Measurements from ENCODE around the gene PEPD. TPM values are rescaled to one million over a fixed set of nuclear protein-coding genes. Genes with fewer than 3 reads are reported as not detected.

The PEPD gene
- total RNA-seq, 1 experiment from 2014 or later = 18.3 TPM

- no peaks in the 10 kb centered on the region for H3K9me3 Mint-ChIP-seq (ENCODE audit: unreplicated experiment)
- DNase-seq (ENCODE audit: unreplicated experiment) = no peak
- no peak overlapping the region for H3K4me3 Mint-ChIP-seq (ENCODE audit: unreplicated experiment)
- peaks cover 6% of the 10 kb centered on the region for H3K36me3 Mint-ChIP-seq (ENCODE audit: insufficient read depth, unreplicated experiment)
- POLR2A ChIA-PET = interaction anchor here (4.7 to 5.8 kb wide), 3 partner anchors 27 to 45 kb away, joined by 33 to 59 read pairs (median 37); partner anchors contain the start of genes CEBPA and CEBPG
- intact Hi-C loops (cut with micrococcal nuclease) = no loop called here
- BruUV-seq (replicated peaks) = no TSS peak
- H3K27ac Mint-ChIP-seq (ENCODE audit: low read depth, unreplicated experiment) = no peak overlapping the region
- no peak for TF ChIP-seq CTCF (IDR thresholded peaks at IDR 0.05; ENCODE audit: unreplicated experiment)
- no peaks in the 10 kb centered on the region for H3K27me3 Mint-ChIP-seq (ENCODE audit: insufficient read depth, unreplicated experiment)
- CTCF ChIA-PET = interaction anchor here (1.6 kb wide), 1 partner anchor 32 kb away, joined by 3 read pairs; no protein-coding TSS in a partner anchor
- H3K4me1 Mint-ChIP-seq (ENCODE audit: insufficient read depth, unreplicated experiment) = peaks cover 24% of the 10 kb centered on the region
Measured at GRCh38 chr19:33347300-33347699, 174.3 kb downstream of the PEPD start.

- CTCF ChIA-PET = no interaction called here
- intact Hi-C loops (cut with micrococcal nuclease) = no loop called here
- Mint-ChIP-seq H3K4me3 (ENCODE audit: unreplicated experiment) (no peak overlapping the region), H3K9me3 (ENCODE audit: unreplicated experiment) (no peaks in the 10 kb centered on the region), H3K36me3 (ENCODE audit: insufficient read depth, unreplicated experiment) (peaks cover 6% of the 10 kb centered on the region), H3K27me3 (ENCODE audit: insufficient read depth, unreplicated experiment) (no peaks in the 10 kb centered on the region), H3K4me1 (ENCODE audit: insufficient read depth, unreplicated experiment) (peaks cover 24% of the 10 kb centered on the region), H3K27ac (ENCODE audit: low read depth, unreplicated experiment) (no peak overlapping the region)
- DNase-seq (ENCODE audit: unreplicated experiment) = no peak
- no peak for TF ChIP-seq CTCF (IDR thresholded peaks at IDR 0.05; ENCODE audit: unreplicated experiment)
- POLR2A ChIA-PET = interaction anchor here (5.8 kb wide), 1 partner anchor 44 kb away, joined by 33 read pairs; the partner anchor contains the start of gene CEBPA
- no TSS peak for BruUV-seq (replicated peaks)
Measured at GRCh38 chr19:33346665-33347064, 174.9 kb downstream of the PEPD start.

GRCh38 chr19:33345163-33345562 is 176.4 kb downstream of the PEPD start:
- Mint-ChIP-seq H3K4me1 (ENCODE audit: insufficient read depth, unreplicated experiment) (peaks cover 18% of the 10 kb centered on the region), H3K4me3 (ENCODE audit: unreplicated experiment) (no peak overlapping the region), H3K36me3 (ENCODE audit: insufficient read depth, unreplicated experiment) (peaks cover 6% of the 10 kb centered on the region), H3K27ac (ENCODE audit: low read depth, unreplicated experiment) (no peak overlapping the region), H3K9me3 (ENCODE audit: unreplicated experiment) (no peaks in the 10 kb centered on the region), H3K27me3 (ENCODE audit: insufficient read depth, unreplicated experiment) (no peaks in the 10 kb centered on the region)
- ChIA-PET POLR2A (no interaction called here), CTCF (no interaction called here)
- BruUV-seq (replicated peaks) = no TSS peak
- intact Hi-C loops (cut with micrococcal nuclease) = no loop called here
- no peak for TF ChIP-seq CTCF (IDR thresholded peaks at IDR 0.05; ENCODE audit: unreplicated experiment)
- no peak for DNase-seq (ENCODE audit: unreplicated experiment)

- CTCF ChIA-PET = interaction anchor here (0.8 to 1.2 kb wide), 2 partner anchors 62 to 102 kb away, joined by 3 to 5 read pairs; no protein-coding TSS in a partner anchor
Measured at GRCh38 chr19:33344573-33344925, 177.0 kb downstream of the PEPD start.

More at GRCh38 chr19:33344573-33344925, 177.0 kb downstream of the PEPD start:
- DNase-seq (ENCODE audit: unreplicated experiment) = no peak
- intact Hi-C loops (cut with micrococcal nuclease) = no loop called here
- Mint-ChIP-seq H3K4me1 (ENCODE audit: insufficient read depth, unreplicated experiment) (peaks cover 14% of the 10 kb centered on the region), H3K4me3 (ENCODE audit: unreplicated experiment) (no peak overlapping the region), H3K9me3 (ENCODE audit: unreplicated experiment) (no peaks in the 10 kb centered on the region), H3K36me3 (ENCODE audit: insufficient read depth, unreplicated experiment) (peaks cover 6% of the 10 kb centered on the region), H3K27ac (ENCODE audit: low read depth, unreplicated experiment) (no peak overlapping the region), H3K27me3 (ENCODE audit: insufficient read depth, unreplicated experiment) (no peaks in the 10 kb centered on the region)
- POLR2A ChIA-PET = interaction anchor here (1.1 kb wide), 1 partner anchor 14 kb away, joined by 3 read pairs; no protein-coding TSS in a partner anchor
- no peak for TF ChIP-seq CTCF (IDR thresholded peaks at IDR 0.05; ENCODE audit: unreplicated experiment)
- no TSS peak for BruUV-seq (replicated peaks)

Data from MCF 10A (cell line).